ACC112 (cell line): ENCODE data around the gene LACTBL1.
A peak's percentile ranks its signal among the peaks of the same experiment; 100 is the strongest.
"Not testable (repeated sequence)": the region's sequence is repeated elsewhere in the genome, so short reads cannot be mapped to it uniquely, and the experiment has no call there.

Experiments
- H2AFZ ChIP-seq: fragments of 200-600 bp; sonication (generic); one replicate; pipeline ENCODE4 v1.6.0; 2017; ENCODE audit warnings: antibody characterized with exemption, low read length; ENCODE audit not compliant: unreplicated experiment
- H3K27ac ChIP-seq: fragments of 200-600 bp; sonication (generic); 2 replicates; pipeline ENCODE4 v1.5.1; 2014; ENCODE audit warnings: low read depth, mild to moderate bottlenecking, antibody characterized with exemption, low read length, moderate library complexity
- H3K27me3 ChIP-seq: fragments of 200-600 bp; sonication (generic); 2 replicates; pipeline ENCODE4 v1.6.1; 2014; ENCODE audit warnings: mild to moderate bottlenecking, antibody characterized with exemption, low read length, moderate library complexity, mixed read lengths; ENCODE audit not compliant: insufficient read depth
- H3K36me3 ChIP-seq: fragments of 200-600 bp; sonication (generic); 2 replicates; pipeline ENCODE4 v1.6.1; 2016; ENCODE audit warnings: mild to moderate bottlenecking, antibody characterized with exemption, low read length, moderate library complexity, mixed read lengths; ENCODE audit not compliant: insufficient read depth
- H3K4me1 ChIP-seq: fragments of 200-600 bp; sonication (generic); one replicate; pipeline ENCODE4 v1.6.1; 2016; ENCODE audit warnings: low read length, mixed read lengths; ENCODE audit not compliant: insufficient read depth, unreplicated experiment, control insufficient read depth
- H3K4me3 ChIP-seq: fragments of 200-600 bp; sonication (generic); 2 replicates; pipeline ENCODE4 v1.5.1; 2014; ENCODE audit warnings: mild to moderate bottlenecking, low read depth, low read length
- H3K79me2 ChIP-seq: fragments of 200-600 bp; sonication (generic); one replicate; pipeline ENCODE4 v1.6.0; 2016; ENCODE audit warnings: low read length; ENCODE audit not compliant: control insufficient read depth, unreplicated experiment, insufficient read depth

LACTBL1 gene

DNA sequence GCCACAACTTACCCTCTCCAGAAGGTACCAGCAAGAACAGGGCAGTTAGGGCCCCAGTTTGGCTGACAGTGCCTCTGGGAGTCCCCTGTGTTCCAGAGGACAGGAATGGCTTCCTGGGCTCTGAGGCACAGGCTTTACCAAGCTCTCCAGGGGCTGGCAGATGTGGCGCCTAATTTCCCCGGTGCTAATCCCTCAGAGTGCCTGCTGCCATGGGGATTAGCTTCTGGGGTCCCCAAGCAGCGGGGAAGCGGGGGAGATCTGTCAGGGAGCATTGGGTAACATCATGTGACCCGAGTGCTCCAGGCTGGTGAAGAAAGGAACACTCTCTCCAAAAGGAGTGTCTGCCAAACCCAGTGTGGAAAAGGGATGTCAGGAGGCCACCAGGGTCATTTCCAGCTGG lies at the start of gene LACTBL1:
Gene LACTBL1, minus strand, starts transcription at position 107 of the 400 bp plus-strand sequence. CDS start 550 bp downstream, outside the sequence.
- H3K4me1 ChIP-seq: peaks cover 11% of the 10 kb centered on the region
- H3K79me2 ChIP-seq: no peaks in the 10 kb centered on the region
- no peak within 1 kb of the TSS for H3K4me3 ChIP-seq
- H3K36me3 ChIP-seq: no peaks in the 10 kb centered on the region
- no peak within 1 kb of the TSS for H3K27ac ChIP-seq
- peaks cover 25% of the 10 kb centered on the region for H3K27me3 ChIP-seq
- no peak within 1 kb of the TSS for H2AFZ ChIP-seq

DNA sequence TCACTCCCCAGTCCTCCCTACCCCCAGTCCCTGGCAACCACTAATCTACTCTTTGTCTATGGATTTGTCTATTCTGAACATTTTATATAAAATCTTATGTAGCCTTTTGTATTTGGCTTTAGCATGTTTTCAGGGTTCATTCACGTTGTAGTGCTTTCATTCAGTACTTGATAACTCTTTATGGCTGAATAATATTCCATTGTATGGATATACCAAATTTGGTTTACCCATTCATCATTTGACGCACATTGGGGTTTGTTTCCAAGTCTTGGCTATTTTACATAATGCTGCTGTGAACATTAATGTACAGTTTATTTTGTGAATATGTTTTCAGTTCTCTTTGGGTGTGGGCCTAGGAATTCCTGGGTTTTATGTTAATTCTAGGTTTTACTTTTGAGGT lies 49.2 kb upstream of the LACTBL1 start:
- Histone ChIP-seq H2AFZ (no peak overlapping the region), H3K27me3 (no peaks in the 10 kb centered on the region), H3K27ac (no peak overlapping the region), H3K4me1 (peaks cover 5% of the 10 kb centered on the region), H3K36me3 (0 out of 2 replicates have a peak, but pooled peaks cover 3% of the 10 kb centered on the region), H3K4me3 (peak overlapping the region; percentile 88), H3K79me2 (peaks cover 70% of the 10 kb centered on the region)

GRCh38 chr1:23020706-23021405 lies 48.2 kb upstream of the LACTBL1 start:
- H3K4me3 ChIP-seq: peak overlapping the region; percentile 88
- H3K27ac ChIP-seq: no peak overlapping the region
- 0 out of 2 replicates have a peak, but pooled peaks cover 3% of the 10 kb centered on the region for H3K36me3 ChIP-seq
- H2AFZ ChIP-seq: no peak overlapping the region
- peaks cover 5% of the 10 kb centered on the region for H3K4me1 ChIP-seq
- no peaks in the 10 kb centered on the region for H3K27me3 ChIP-seq
- peaks cover 64% of the 10 kb centered on the region for H3K79me2 ChIP-seq

DNA sequence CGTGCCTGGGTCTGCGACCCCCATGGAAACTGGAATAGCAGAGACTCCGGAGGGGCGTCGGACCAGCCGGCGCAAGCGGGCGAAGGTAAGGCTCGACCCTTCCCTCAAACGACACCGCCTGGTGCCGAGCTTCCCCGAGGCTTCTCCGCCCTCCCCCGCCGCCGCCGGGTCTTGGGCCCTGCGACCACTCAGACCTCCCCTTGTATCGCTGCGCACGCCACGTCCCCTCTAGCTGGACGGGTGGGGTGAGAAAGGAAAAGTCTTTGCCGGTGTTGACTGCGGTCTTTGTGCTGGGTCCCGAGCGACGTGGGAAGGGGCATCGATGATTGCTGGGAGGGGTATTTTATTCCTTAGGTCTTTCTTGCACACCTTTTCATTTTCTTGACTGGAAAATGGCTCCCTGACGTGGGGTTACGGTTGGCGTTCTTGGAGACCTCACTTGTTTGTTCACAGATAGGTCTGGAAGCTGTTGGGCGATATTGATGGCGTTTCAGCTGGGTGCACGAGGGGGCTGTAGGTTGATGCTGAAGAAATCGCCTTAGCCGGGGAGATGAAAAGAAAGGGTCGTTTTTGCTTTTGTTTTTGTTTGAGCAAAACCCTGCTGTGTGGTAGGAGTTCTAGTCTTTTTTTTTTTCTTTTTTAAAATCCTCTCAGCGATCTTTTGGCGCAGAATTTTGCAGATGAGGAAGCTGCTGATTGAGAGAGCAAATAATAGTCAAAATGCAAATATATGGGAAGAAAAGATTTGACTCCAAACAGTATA lies 47.4 kb upstream of the LACTBL1 start:
- Histone ChIP-seq H3K27ac (peak overlapping the region; percentile 43; the same call in 1 of the 2 replicates), H3K36me3 (0 out of 2 replicates have a peak, but pooled peaks cover 3% of the 10 kb centered on the region), H3K27me3 (no peaks in the 10 kb centered on the region), H2AFZ (peak overlapping the region; percentile 89), H3K4me1 (peaks cover 5% of the 10 kb centered on the region), H3K4me3 (peak overlapping the region; percentile 88), H3K79me2 (peaks cover 57% of the 10 kb centered on the region)

DNA sequence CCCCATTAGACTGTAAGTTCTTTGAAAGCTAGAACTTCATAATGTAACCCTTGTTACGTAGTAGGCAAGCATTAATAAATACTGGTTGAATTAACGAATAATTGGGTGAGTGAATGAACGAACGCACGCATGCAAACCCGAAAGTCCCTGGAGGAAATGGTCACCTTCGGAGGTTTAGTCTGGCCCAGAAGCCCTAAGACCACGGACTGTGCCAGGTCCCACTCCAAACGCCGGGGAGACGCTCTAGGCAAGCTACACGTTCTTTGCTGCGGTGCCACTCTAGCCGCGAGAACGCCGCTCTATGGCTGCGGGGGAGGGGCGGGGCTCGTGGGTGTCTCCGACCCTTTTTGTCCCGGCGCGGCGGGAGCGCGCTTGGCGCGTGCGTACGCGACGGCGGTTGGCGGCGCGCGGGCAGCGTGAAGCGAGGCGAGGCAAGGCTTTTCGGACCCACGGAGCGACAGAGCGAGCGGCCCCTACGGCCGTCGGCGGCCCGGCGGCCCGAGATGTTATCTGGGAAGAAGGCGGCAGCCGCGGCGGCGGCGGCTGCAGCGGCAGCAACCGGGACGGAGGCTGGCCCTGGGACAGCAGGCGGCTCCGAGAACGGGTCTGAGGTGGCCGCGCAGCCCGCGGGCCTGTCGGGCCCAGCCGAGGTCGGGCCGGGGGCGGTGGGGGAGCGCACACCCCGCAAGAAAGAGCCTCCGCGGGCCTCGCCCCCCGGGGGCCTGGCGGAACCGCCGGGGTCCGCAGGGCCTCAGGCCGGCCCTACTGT lies 46.6 kb upstream of the LACTBL1 start, which contains the start of gene KDM1A:
Gene KDM1A, plus strand, starts transcription at position 375 of the 769 bp plus-strand sequence. Its CDS starts 129 bp downstream, at position 504.
- H2AFZ ChIP-seq: peak within 1 kb of the TSS; percentile 89
- H3K4me1 ChIP-seq: peaks cover 5% of the 10 kb centered on the region
- H3K27ac ChIP-seq: peak within 1 kb of the TSS; percentile 43; the same call in 1 of the 2 replicates
- peaks cover 50% of the 10 kb centered on the region for H3K79me2 ChIP-seq
- H3K36me3 ChIP-seq: 0 out of 2 replicates have a peak, but pooled peaks cover 3% of the 10 kb centered on the region
- H3K4me3 ChIP-seq: peak within 1 kb of the TSS; percentile 88
- no peaks in the 10 kb centered on the region for H3K27me3 ChIP-seq

- peak overlapping the region; percentile 80 for H2AFZ ChIP-seq
- peaks cover 5% of the 10 kb centered on the region for H3K4me1 ChIP-seq
- H3K4me3 ChIP-seq: peak overlapping the region; percentile 88
- no peaks in the 10 kb centered on the region for H3K27me3 ChIP-seq
- peak overlapping the region; percentile 40; the same call in 1 of the 2 replicates for H3K27ac ChIP-seq
- H3K36me3 ChIP-seq: 0 out of 2 replicates have a peak, but pooled peaks cover 3% of the 10 kb centered on the region
- peaks cover 44% of the 10 kb centered on the region for H3K79me2 ChIP-seq
Measured at GRCh38 chr1:23018661-23019093, 46.0 kb upstream of the LACTBL1 start.

GRCh38 chr1:23013657-23014056 lies 41.0 kb upstream of the LACTBL1 start:
- H3K36me3 ChIP-seq: no peaks in the 10 kb centered on the region
- H3K4me3 ChIP-seq: no peak overlapping the region
- no peaks in the 10 kb centered on the region for H3K79me2 ChIP-seq
- peaks cover 8% of the 10 kb centered on the region for H3K4me1 ChIP-seq
- H3K27me3 ChIP-seq: no peaks in the 10 kb centered on the region
- H3K27ac ChIP-seq: no peak overlapping the region
- H2AFZ ChIP-seq: no peak overlapping the region

DNA sequence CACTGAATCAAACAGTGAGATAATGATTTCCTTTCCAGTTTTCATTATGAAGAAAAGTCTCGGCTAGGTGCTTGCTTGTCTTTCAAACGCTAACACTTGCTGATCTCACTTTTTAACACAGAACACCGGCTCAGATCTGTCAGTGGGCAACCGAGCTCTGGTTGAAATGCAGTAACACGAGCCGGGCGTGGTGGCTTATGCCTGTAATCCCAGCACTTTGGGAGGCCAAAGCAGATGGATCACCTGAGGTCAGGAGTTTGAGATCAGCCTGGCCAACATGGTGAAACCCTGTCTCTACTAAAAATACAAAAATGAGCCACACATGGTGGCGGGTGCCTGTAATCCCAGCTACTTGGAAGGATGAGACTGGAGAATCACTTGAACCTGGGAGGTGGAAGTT lies 37.4 kb upstream of the LACTBL1 start:
- not testable (repeated sequence) for H3K4me3 ChIP-seq, H3K79me2 ChIP-seq, H3K27me3 ChIP-seq, H3K36me3 ChIP-seq, H3K4me1 ChIP-seq, H3K27ac ChIP-seq, H2AFZ ChIP-seq

GRCh38 chr1:23008901-23009300 lies 36.2 kb upstream of the LACTBL1 start:
- H3K27ac ChIP-seq: no peak overlapping the region
- H3K79me2 ChIP-seq: no peaks in the 10 kb centered on the region
- no peaks in the 10 kb centered on the region for H3K36me3 ChIP-seq
- H3K4me3 ChIP-seq: no peak overlapping the region
- H2AFZ ChIP-seq: no peak overlapping the region
- H3K4me1 ChIP-seq: peaks cover 2% of the 10 kb centered on the region
- H3K27me3 ChIP-seq: peaks cover 7% of the 10 kb centered on the region; the same call in 1 of the 2 replicates

- no peak overlapping the region for H3K27ac ChIP-seq
- no peaks in the 10 kb centered on the region for H3K36me3 ChIP-seq
- H3K79me2 ChIP-seq: no peaks in the 10 kb centered on the region
- H2AFZ ChIP-seq: no peak overlapping the region
- no peak overlapping the region for H3K4me3 ChIP-seq
- peaks cover 7% of the 10 kb centered on the region; the same call in 1 of the 2 replicates for H3K27me3 ChIP-seq
- H3K4me1 ChIP-seq: peaks cover 2% of the 10 kb centered on the region
Measured at GRCh38 chr1:23007106-23007505, 34.4 kb upstream of the LACTBL1 start.
